ENCODE data around the gene NOS1AP. TPM values are rescaled to one million over a fixed set of nuclear protein-coding genes. Genes with fewer than 3 reads are reported as not detected.

NOS1AP gene
- total and polyA plus RNA-seq, 9 of the 15 experiments (the other 6 are each of a cell fraction or from before 2014, with no cell fraction given), result 0.07 to 1.5 (median 0.22) TPM

GRCh38 chr1:162370161-162370560, 300.7 kb downstream of the NOS1AP start:
- 77% methylated on average over 1 of the region's 1 CpG for WGBS (ENCODE audit: insufficient coverage, low coverage, missing lambda C conversion rate)
- no peaks in the 10 kb centered on the region for H3K9me1 ChIP-seq (ENCODE audit: control insufficient read depth, insufficient read depth, low read length)
- no peaks in the 10 kb centered on the region for H3K79me2 ChIP-seq (ENCODE audit: control insufficient read depth, insufficient read depth, low read length)
- H3K4me1 ChIP-seq (replicated peaks in 1 of 2; ENCODE audit: control insufficient read depth in 2 of 2, insufficient read depth in 2 of 2, low read length in 2 of 2), result peaks cover 31 to 44% of the 10 kb centered on the region in 2 experiments
- FAIRE-seq (peak; percentile 37), ATAC-seq (no peak), DNase-seq (ENCODE audit: extremely low read depth in 1 of 4, low spot score in 3 of 4) (no peak)
- intact Hi-C loops (cut with micrococcal nuclease), result loop anchor here (5.0 kb wide), 1 partner anchor 313 kb away; no protein-coding TSS in a partner anchor
- ChIA-PET POLR2A (interaction anchor here (0.6 to 0.8 kb wide), 2 partner anchors 11 to 15 kb away, joined by 3 read pairs; no protein-coding TSS in a partner anchor), CTCF (ENCODE audit: low intra/inter-chr PET ratio) (no interaction called here)
- no TSS peak for BruUV-seq (replicated peaks)
- H3K27ac ChIP-seq (ENCODE audit: extremely low read depth, low read depth, low read length), result no peak overlapping the region
- in situ Hi-C loops (cut with MboI), result no loop called here
- no peak overlapping the region for H3K4me3 ChIP-seq
- H3K9me3 ChIP-seq (replicated peaks; ENCODE audit: control insufficient read depth, insufficient read depth, low read depth, low read length), result no peaks in the 10 kb centered on the region
- H3K4me2 ChIP-seq (ENCODE audit: insufficient read depth, low read length), result no peak overlapping the region
- H3K27me3 ChIP-seq (ENCODE audit: control insufficient read depth in 2 of 2, insufficient read depth in 2 of 2, low read length in 2 of 2), result no peaks in the 10 kb centered on the region
- H2AFZ ChIP-seq (ENCODE audit: low read depth, low read length), result 0 out of 2 replicates have a peak overlapping the region, but pooled peaks have one; percentile 9
- no peaks in the 10 kb centered on the region for H4K20me1 ChIP-seq (replicated peaks; ENCODE audit: control insufficient read depth, insufficient read depth, low read length)
- no peak overlapping the region for H3K9ac ChIP-seq (ENCODE audit: insufficient read depth in 1 of 2, low read depth in 2 of 2, low read length in 2 of 2)
- no peaks in the 10 kb centered on the region for H3K36me3 ChIP-seq (ENCODE audit: control insufficient read depth, insufficient read depth, low read length)
- TF ChIP-seq CLOCK (CRISPR knock-in tag; IDR thresholded peaks at IDR 0.05; ENCODE audit: borderline replicate concordance) (no peak), NKRF (IDR thresholded peaks at IDR 0.05; ENCODE audit: borderline replicate concordance) (no peak), CCNT2 (IDR thresholded peaks at IDR 0.05; ENCODE audit: borderline replicate concordance, extremely low read depth, insufficient read length, low read depth, low read length) (no peak), CHCHD3 (CRISPR knock-in tag; IDR thresholded peaks at IDR 0.05) (no peak), NR2C2 (CRISPR knock-in tag; IDR thresholded peaks at IDR 0.05) (no peak), NR2C2 (tag; IDR thresholded peaks at IDR 0.05) (no peak), MEF2D (tag; conservative IDR thresholded peaks at IDR 0.05; ENCODE audit: low read depth) (no peak), U2AF1 (optimal IDR thresholded peaks at IDR 0.05; ENCODE audit: low read depth, low read length) (no peak), ARID4B (CRISPR knock-in tag; IDR thresholded peaks at IDR 0.05) (no peak), HDAC8 (tag; IDR thresholded peaks at IDR 0.05) (no peak), ESRRB (CRISPR knock-in tag; IDR thresholded peaks at IDR 0.05; ENCODE audit: borderline replicate concordance) (no peak), STAT5A (IDR thresholded peaks at IDR 0.05; ENCODE audit: borderline replicate concordance, low read length) (no peak), JUND (IDR thresholded peaks at IDR 0.05; ENCODE audit: borderline replicate concordance, low read depth, low read length) (no peak), JUND (tag; IDR thresholded peaks at IDR 0.05; ENCODE audit: borderline replicate concordance, low read depth, low read length) (no peak)
